Gastroesophageal sphincter (tissue), 4 donors: ENCODE data around the gene PI4K2B. TPM values are rescaled to one million over a fixed set of nuclear protein-coding genes. Genes with fewer than 3 reads are reported as not detected.
"Not testable (repeated sequence)": the region's sequence is repeated elsewhere in the genome, so short reads cannot be mapped to it uniquely, and the experiment has no call there.

Experiments
- ATAC-seq: fragments of 150-250 bp; one replicate; pipeline ENCODE4 v1.9.1; 2016; ENCODE audit warnings: mild to moderate bottlenecking, moderate library complexity
- H3K27ac ChIP-seq, 4 donors: fragments of 200-600 bp; sonication (generic) in 3 of 4; 1 replicate in 3 of 4; 2 replicates in 1 of 4; pipeline ENCODE4 v1.5.1; 2016 to 2019
- H3K27me3 ChIP-seq: fragments of 200-600 bp; sonication (generic); one replicate; pipeline ENCODE4 v1.5.1; 2019
- H3K36me3 ChIP-seq, 2 donors: fragments of 200-600 bp; sonication (generic); one replicate each; pipeline ENCODE4 v1.5.1; 2019; ENCODE audit warnings: control low read depth in 1 of 2
- H3K4me1 ChIP-seq, 3 donors: fragments of 200-600 bp; sonication (generic); 1 replicate in 2 of 3; 2 replicates in 1 of 3; pipeline ENCODE4 v1.5.1; 2016 to 2019; ENCODE audit warnings: control low read depth in 2 of 3
- H3K4me3 ChIP-seq, 2 donors: fragments of 200-600 bp; sonication (generic); one replicate each; pipeline ENCODE4 v1.5.1; 2019; ENCODE audit warnings: mild to moderate bottlenecking in 1 of 2, moderate library complexity in 1 of 2
- H3K9me3 ChIP-seq, 3 donors: fragments of 200-600 bp; sonication (generic); one replicate each; pipeline ENCODE4 v1.5.1; 2017 to 2019; ENCODE audit warnings: control low read depth in 2 of 3
- CTCF ChIP-seq, 4 experiments: fragments of 200-600 bp in 2 of 4; fragments of 450-650 bp in 2 of 4; sonication (generic) in 1 of 4; IDR thresholded peaks; one replicate each; pipeline ENCODE4 v1.5.1; 2017 to 2019; ENCODE audit warnings: antibody characterized with exemption in 4 of 4, mild to moderate bottlenecking in 2 of 4, moderate library complexity in 2 of 4
- EP300 ChIP-seq: sonication (generic); formaldehyde crosslinking; IDR thresholded peaks from one replicate; pipeline ENCODE4 v1.6.1; 2017; ENCODE audit warnings: antibody characterized with exemption, mild to moderate bottlenecking
- POLR2A ChIP-seq, 2 donors: fragments of 450-650 bp; IDR thresholded peaks; one replicate each; pipeline ENCODE4 v1.6.1; 2017; ENCODE audit warnings: antibody characterized with exemption in 2 of 2, mild to moderate bottlenecking in 2 of 2, moderate library complexity in 1 of 2
- POLR2AphosphoS5 ChIP-seq: sonication (generic); formaldehyde crosslinking; IDR thresholded peaks from one replicate; pipeline ENCODE4 v1.6.1; 2017; ENCODE audit warnings: antibody characterized with exemption
- WGBS, 2 donors: methylation state at CpG; one replicate each; pipeline ENCODE4 v1.1.5; 2018; ENCODE audit warnings: low coverage in 1 of 2; 5-methylcytosine and 5-hydroxymethylcytosine counted together
- small RNA-seq, 4 donors: library from RNA; depleted of rRNA; stranded (forward); fragments of <200 nt; gene quantifications; one replicate each; pipeline ENCODE3, GENCODE V24; 2016
- total RNA-seq, 4 donors: library from RNA; depleted of rRNA; stranded (reverse); fragments of >200 nt; gene quantifications; one replicate each; pipeline ENCODE4 v1.1.0, GENCODE V29; 2016

The PI4K2B gene
- total RNA-seq, 4 donors from 2014 or later: 10.6 to 18.2 (median 13.1) TPM

GRCh38 chr4:25313201-25313895 lies 79.5 kb downstream of the PI4K2B start:
- Histone ChIP-seq H3K4me1 (peaks cover 0 to 17% (median 5%) of the 10 kb centered on the region in 3 donors), H3K27ac (peak overlapping the region in 3 of 4 donors; percentile 71 to 85 (median 76)), H3K27me3 (peaks cover 2% of the 10 kb centered on the region), H3K36me3 (peaks cover 0 to 29% of the 10 kb centered on the region in 2 donors), H3K9me3 (no peaks in the 10 kb centered on the region), H3K4me3 (peak overlapping the region; percentile 59 to 97)
- TF ChIP-seq CTCF (IDR thresholded peaks at IDR 0.05): no peak
- no peak for TF ChIP-seq POLR2AphosphoS5
- TF ChIP-seq POLR2A (IDR thresholded peaks at IDR 0.05): no peak
- TF ChIP-seq EP300: no peak
- no peak for ATAC-seq
- 16 to 20% methylated on average over 17 to 20 of the region's 23 CpGs for WGBS, 2 donors

GRCh38 chr4:25320336-25320735 lies 86.5 kb downstream of the PI4K2B start:
- H3K9me3 ChIP-seq: no peaks in the 10 kb centered on the region

GRCh38 chr4:25320773-25321172 lies 86.9 kb downstream of the PI4K2B start:
- peaks cover 0 to 58% of the 10 kb centered on the region in 2 donors for H3K36me3 ChIP-seq
- no peak for ATAC-seq
- WGBS, 2 donors: 75 to 92% methylated on average over 1 of the region's 1 CpG
- H3K27me3 ChIP-seq: no peaks in the 10 kb centered on the region
- H3K27ac ChIP-seq: no peak overlapping the region
- H3K4me3 ChIP-seq: no peak overlapping the region
- no peaks in the 10 kb centered on the region for H3K4me1 ChIP-seq
- H3K9me3 ChIP-seq: no peaks in the 10 kb centered on the region
- TF ChIP-seq POLR2AphosphoS5: no peak
- TF ChIP-seq POLR2A (IDR thresholded peaks at IDR 0.05): no peak
- no peak for TF ChIP-seq CTCF (IDR thresholded peaks at IDR 0.05)
- no peak for TF ChIP-seq EP300

More at GRCh38 chr4:25320336-25320735, 86.5 kb downstream of the PI4K2B start:
- H3K27me3 ChIP-seq: no peaks in the 10 kb centered on the region
- H3K4me3 ChIP-seq: no peak overlapping the region
- no peaks in the 10 kb centered on the region for H3K4me1 ChIP-seq
- H3K27ac ChIP-seq: no peak overlapping the region
- no peak for ATAC-seq
- 79 to 84% methylated on average over 2 of the region's 2 CpGs for WGBS, 2 donors
- TF ChIP-seq EP300: no peak
- TF ChIP-seq CTCF (IDR thresholded peaks at IDR 0.05): no peak
- TF ChIP-seq POLR2AphosphoS5: no peak
- TF ChIP-seq POLR2A (IDR thresholded peaks at IDR 0.05): no peak
- peaks cover 0 to 63% of the 10 kb centered on the region in 2 donors for H3K36me3 ChIP-seq

- TF ChIP-seq EP300: no peak
- no peak for TF ChIP-seq CTCF (IDR thresholded peaks at IDR 0.05)
- TF ChIP-seq POLR2A (IDR thresholded peaks at IDR 0.05): no peak
- no peak for TF ChIP-seq POLR2AphosphoS5
- H3K27me3 ChIP-seq: no peaks in the 10 kb centered on the region
- H3K4me1 ChIP-seq: no peaks in the 10 kb centered on the region
- H3K9me3 ChIP-seq: no peaks in the 10 kb centered on the region
- no peak overlapping the region for H3K4me3 ChIP-seq
- no peak overlapping the region for H3K27ac ChIP-seq
- 63 to 86% methylated on average over 1 to 3 of the region's 3 CpGs for WGBS, 2 donors
- peaks cover 0 to 49% of the 10 kb centered on the region in 2 donors for H3K36me3 ChIP-seq
- no peak for ATAC-seq
These were observed 87.9 kb downstream of the PI4K2B start for GRCh38 chr4:25321703-25322102.

- peaks cover 0 to 20% (median 0%) of the 10 kb centered on the region in 3 donors for H3K4me1 ChIP-seq
- H3K4me3 ChIP-seq, ATAC-seq, H3K9me3 ChIP-seq, H3K27ac ChIP-seq, H3K36me3 ChIP-seq, H3K27me3 ChIP-seq: not testable (repeated sequence)
- WGBS, 2 donors: 100% methylated on average over 3 of the region's 3 CpGs; no CpG with 5 or more reads in 1 of the 2 donors
These were observed 94.6 kb downstream of the PI4K2B start for GRCh38 chr4:25328463-25328862.

Small RNAs within 50 kb of the gene (small RNA-seq; reads per million reads assigned to genes)
- gene RF00004: 0 reads per million in 4 donors

Other genes starting within 250 kb of the PI4K2B start
- gene LGI2, start 203.1 kb upstream of the PI4K2B start, total RNA-seq: 10 to 100 TPM in 3 of 4 donors, 1 to 10 TPM in 1; 3.2 to 23.0 (median 11.9) TPM
- gene SEPSECS, start 73.6 kb upstream of the PI4K2B start, total RNA-seq: 1 to 10 TPM; 3.3 to 9.0 (median 7.1) TPM
- 10 to 100 TPM in 3 of 4 donors, 1 to 10 TPM in 1; 9.5 to 15.3 (median 11.5) TPM for gene ZCCHC4, start 78.7 kb downstream of the PI4K2B start, total RNA-seq
- gene ANAPC4, start 143.2 kb downstream of the PI4K2B start, total RNA-seq: 10 to 100 TPM; 14.7 to 39.7 (median 20.5) TPM